Posterior cingulate gyrus (tissue), 11 donors: Measurements from ENCODE around the gene EPS15.
"Not testable (repeated sequence)": the region's sequence is repeated elsewhere in the genome, so short reads cannot be mapped to it uniquely, and the experiment has no call there.

Experiments used
- DNase-seq, 10 donors: peaks; one replicate each; pipeline versions ENCODE4 v3.0.0 to v3.0.0-alpha.2; 2020 to 2021; ENCODE audit warnings: mixed read lengths in 3 of 10
- intact Hi-C: fragments of 100-400 bp; cut with DNase I; formaldehyde crosslinking; loops from one replicate; pipeline ENCODE4 v1.15.1; 2023

EPS15 gene

GRCh38 chr1:51439053-51439452 is 80.0 kb downstream of the EPS15 start:
- intact Hi-C loops = no loop called here
- no peak for DNase-seq

GRCh38 chr1:51437391-51437790 is 81.7 kb downstream of the EPS15 start:
- DNase-seq, intact Hi-C loops: not testable (repeated sequence)

GRCh38 chr1:51435878-51436277 is 83.2 kb downstream of the EPS15 start:
- DNase-seq = no peak

GRCh38 chr1:51433972-51434510 is 85.0 kb downstream of the EPS15 start:
- intact Hi-C loops = no loop called here
- no peak for DNase-seq

More at GRCh38 chr1:51435878-51436277, 83.2 kb downstream of the EPS15 start:
- intact Hi-C loops = no loop called here

GRCh38 chr1:51433269-51433971 is 85.6 kb downstream of the EPS15 start:
- intact Hi-C loops = no loop called here
- DNase-seq = no peak

- intact Hi-C loops = no loop called here
- DNase-seq = no peak
Observed at GRCh38 chr1:51432146-51432545, 86.9 kb downstream of the EPS15 start.

GRCh38 chr1:51427438-51427837 is 91.6 kb downstream of the EPS15 start:
- no peak for DNase-seq
- intact Hi-C loops = loop anchor here (10.0 kb wide), 1 partner anchor 87 kb away; the partner anchor contains the start of gene EPS15

- intact Hi-C loops = loop anchor here (10.0 kb wide), 1 partner anchor 89 kb away; the partner anchor contains the start of gene EPS15
- no peak for DNase-seq
Observed at GRCh38 chr1:51425955-51426354, 93.1 kb downstream of the EPS15 start.

GRCh38 chr1:51425273-51425672 is 93.8 kb downstream of the EPS15 start:
- DNase-seq = no peak
- intact Hi-C loops = loop anchor here (10.0 kb wide), 1 partner anchor 90 kb away; the partner anchor contains the start of gene EPS15

- DNase-seq = peak in 2 of 10 donors; percentile 11 to 18
- intact Hi-C loops = loop anchor here (10.0 kb wide), 1 partner anchor 92 kb away; the partner anchor contains the start of gene EPS15
Observed at GRCh38 chr1:51423073-51423821, 95.8 kb downstream of the EPS15 start.

- DNase-seq = no peak
- intact Hi-C loops = loop anchor here (10.0 kb wide), 1 partner anchor 92 kb away; the partner anchor contains the start of gene EPS15
Observed at GRCh38 chr1:51422367-51423072, 96.5 kb downstream of the EPS15 start.

- no peak for DNase-seq
- intact Hi-C loops = loop anchor here (10.0 kb wide), 1 partner anchor 93 kb away; the partner anchor contains the start of gene EPS15
Observed at GRCh38 chr1:51421964-51422363, 97.1 kb downstream of the EPS15 start.

GRCh38 chr1:51420867-51421627 is 98.0 kb downstream of the EPS15 start:
- intact Hi-C loops = loop anchor here (10.0 kb wide), 1 partner anchor 94 kb away; the partner anchor contains the start of gene EPS15
- DNase-seq = no peak

- DNase-seq = no peak
- intact Hi-C loops = no loop called here
Observed at GRCh38 chr1:51418384-51418959, 100.6 kb downstream of the EPS15 start.

- DNase-seq = no peak
- intact Hi-C loops = no loop called here
Observed at GRCh38 chr1:51417496-51418383, 101.3 kb downstream of the EPS15 start.

- no peak for DNase-seq
- intact Hi-C loops = no loop called here
Observed at GRCh38 chr1:51416910-51417309, 102.2 kb downstream of the EPS15 start.

- no peak for DNase-seq
- intact Hi-C loops = no loop called here
Observed at GRCh38 chr1:51415963-51416362, 103.1 kb downstream of the EPS15 start.

- intact Hi-C loops = no loop called here
- no peak for DNase-seq
Observed at GRCh38 chr1:51414811-51415210, 104.3 kb downstream of the EPS15 start.
